Stomach (tissue), 9 donors: ENCODE data around the gene C1QC. TPM values are rescaled to one million over a fixed set of nuclear protein-coding genes. Genes with fewer than 3 reads are reported as not detected.

Experiments
- DNase-seq, 2 donors: peaks; one replicate each; pipeline versions ENCODE4 v3.0.0 to v3.0.0-alpha.2; 2013 to 2019
- H3K27ac ChIP-seq, 5 donors: fragments of 200-600 bp in 4 of 5; sonication (generic) in 4 of 5; one replicate each; pipeline ENCODE4 v1.5.1; 2013 to 2019; ENCODE audit warnings: mild to moderate bottlenecking in 1 of 5, moderate library complexity in 1 of 5
- H3K27me3 ChIP-seq, 3 donors: fragments of 200-600 bp; sonication (generic); one replicate each; pipeline ENCODE4 v1.5.1; 2017 to 2019; ENCODE audit warnings: mixed run types in 1 of 3
- H3K36me3 ChIP-seq, 4 donors: fragments of 200-600 bp; sonication (generic); 1 replicate in 3 of 4; 2 replicates in 1 of 4; pipeline ENCODE4 v1.5.1; 2016 to 2019
- H3K4me1 ChIP-seq, 4 donors: fragments of 200-600 bp; sonication (generic); one replicate each; pipeline ENCODE4 v1.5.1; 2016 to 2019
- H3K4me3 ChIP-seq, 4 donors: fragments of 200-600 bp; sonication (generic) in 3 of 4; one replicate each; pipeline ENCODE4 v1.5.1; 2016 to 2019; ENCODE audit warnings: mild to moderate bottlenecking in 1 of 4
- H3K9me3 ChIP-seq, 4 donors: fragments of 200-600 bp; sonication (generic); one replicate each; pipeline ENCODE4 v1.5.1; 2016 to 2019
- EP300 ChIP-seq: sonication (generic); formaldehyde crosslinking; IDR thresholded peaks from one replicate; pipeline ENCODE4 v1.6.1; 2017; ENCODE audit warnings: antibody characterized with exemption
- POLR2A ChIP-seq, 4 donors: fragments of 450-650 bp; IDR thresholded peaks; one replicate each; pipeline ENCODE4 v1.6.1; 2016; ENCODE audit warnings: antibody characterized with exemption in 4 of 4, control low read depth in 2 of 4, mild to moderate bottlenecking in 1 of 4, moderate library complexity in 1 of 4
- POLR2AphosphoS5 ChIP-seq, 3 donors: sonication (generic); formaldehyde crosslinking; IDR thresholded peaks; one replicate each; pipeline ENCODE4 v1.6.1; 2016; ENCODE audit warnings: antibody characterized with exemption in 3 of 3
- WGBS, 5 donors: extraction: QIAGEN DNeasy Blood & Tissue Kit in 3 of 5; methylation state at CpG; one replicate each; pipeline versions ENCODE4 v1.1.5 to v1.1.7; 2013 to 2018; 5-methylcytosine and 5-hydroxymethylcytosine counted together
- intact Hi-C: fragments of 100-400 bp; cut with DNase I; formaldehyde crosslinking; loops from one replicate; pipeline ENCODE4 v1.15.1; 2023; ENCODE audit warnings: low total_unique reads
- polyA plus RNA-seq, 3 donors: library from polyadenylated mRNA; stranded (reverse); fragments of 200-250 nt; gene quantifications; one replicate each; pipeline ENCODE4 v1.2.3, GENCODE V29; 2013
- total RNA-seq, 5 donors: library from RNA; depleted of rRNA; stranded (reverse); fragments of >200 nt; gene quantifications; one replicate each; pipeline versions ENCODE4 v1.1.0 to v1.2.3, GENCODE V29; 2014 to 2016
- TF ChIP-seq, protein P1 (sequence below), 7 experiments: fragments of 450-650 bp in 4 of 7; fragments of 200-600 bp in 3 of 7; sonication (generic) in 3 of 7; IDR thresholded peaks; one replicate each; pipeline ENCODE4 v1.5.1; 2016 to 2019; ENCODE audit warnings: antibody characterized with exemption in 7 of 7, control low read depth in 2 of 7, mild to moderate bottlenecking in 1 of 7
- donor health status: healthy with polysubstance abuse.
- donor health status: Bipolar disorder and iron deficiency.
- donor health status: healthy.

Gene C1QC
- total and polyA plus RNA-seq, 8 donors, result 27.8 to 181 (median 60.5) TPM

DNA sequence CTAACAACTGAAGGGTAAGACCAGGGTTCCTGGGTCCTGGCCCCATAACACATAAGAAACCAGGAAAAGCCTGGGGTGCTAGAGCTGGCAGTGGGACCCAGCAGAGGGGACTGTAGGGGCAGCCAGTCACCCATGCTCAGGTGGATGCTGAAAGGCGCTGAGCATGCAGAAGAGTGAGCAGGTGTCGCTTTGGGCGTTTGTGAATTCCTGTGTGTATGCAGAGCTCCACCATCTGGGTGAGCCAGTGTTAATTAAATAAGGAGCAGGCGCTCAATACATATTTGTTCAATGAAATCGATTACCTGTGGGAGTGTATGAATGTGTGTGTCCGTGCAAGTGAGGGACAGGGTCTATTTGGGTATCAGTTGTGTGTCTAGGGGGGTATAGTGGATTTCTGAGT lies 6.5 kb upstream of the C1QC start:
- peak overlapping the region in 2 of 5 donors; percentile 1 to 36 for H3K27ac ChIP-seq
- intact Hi-C loops, result no loop called here
- H3K36me3 ChIP-seq, result no peaks in the 10 kb centered on the region
- peaks cover 0 to 62% (median 0%) of the 10 kb centered on the region in 3 donors for H3K27me3 ChIP-seq
- H3K4me1 ChIP-seq, result peaks cover 0 to 4% (median 3%) of the 10 kb centered on the region in 4 donors
- H3K9me3 ChIP-seq, result no peaks in the 10 kb centered on the region
- 33 to 73% (median 47%) methylated on average over 6 of the region's 6 CpGs for WGBS, 5 donors
- H3K4me3 ChIP-seq, result peak overlapping the region in 3 of 4 donors; percentile 15 to 31 (median 24)
- TF ChIP-seq POLR2AphosphoS5 (IDR thresholded peaks at IDR 0.05), result no peak
- TF ChIP-seq POLR2A (IDR thresholded peaks at IDR 0.05), result no peak
- TF ChIP-seq, protein P1, sequence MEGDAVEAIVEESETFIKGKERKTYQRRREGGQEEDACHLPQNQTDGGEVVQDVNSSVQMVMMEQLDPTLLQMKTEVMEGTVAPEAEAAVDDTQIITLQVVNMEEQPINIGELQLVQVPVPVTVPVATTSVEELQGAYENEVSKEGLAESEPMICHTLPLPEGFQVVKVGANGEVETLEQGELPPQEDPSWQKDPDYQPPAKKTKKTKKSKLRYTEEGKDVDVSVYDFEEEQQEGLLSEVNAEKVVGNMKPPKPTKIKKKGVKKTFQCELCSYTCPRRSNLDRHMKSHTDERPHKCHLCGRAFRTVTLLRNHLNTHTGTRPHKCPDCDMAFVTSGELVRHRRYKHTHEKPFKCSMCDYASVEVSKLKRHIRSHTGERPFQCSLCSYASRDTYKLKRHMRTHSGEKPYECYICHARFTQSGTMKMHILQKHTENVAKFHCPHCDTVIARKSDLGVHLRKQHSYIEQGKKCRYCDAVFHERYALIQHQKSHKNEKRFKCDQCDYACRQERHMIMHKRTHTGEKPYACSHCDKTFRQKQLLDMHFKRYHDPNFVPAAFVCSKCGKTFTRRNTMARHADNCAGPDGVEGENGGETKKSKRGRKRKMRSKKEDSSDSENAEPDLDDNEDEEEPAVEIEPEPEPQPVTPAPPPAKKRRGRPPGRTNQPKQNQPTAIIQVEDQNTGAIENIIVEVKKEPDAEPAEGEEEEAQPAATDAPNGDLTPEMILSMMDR (IDR thresholded peaks at IDR 0.05), result no peak
- no peak for TF ChIP-seq EP300
- no peak for DNase-seq

GRCh38 chr1:22637907-22638445 lies 5.5 kb upstream of the C1QC start:
- peaks cover 0 to 10% (median 7%) of the 10 kb centered on the region in 4 donors for H3K4me1 ChIP-seq
- TF ChIP-seq, protein P1 (IDR thresholded peaks at IDR 0.05), result no peak
- TF ChIP-seq POLR2A (IDR thresholded peaks at IDR 0.05) (no peak), EP300 (no peak), POLR2AphosphoS5 (IDR thresholded peaks at IDR 0.05) (no peak)
- 59 to 67% (median 66%) methylated on average over 3 of the region's 3 CpGs for WGBS, 5 donors
- no peaks in the 10 kb centered on the region for H3K36me3 ChIP-seq
- H3K9me3 ChIP-seq, result no peaks in the 10 kb centered on the region
- no peak for DNase-seq
- H3K27ac ChIP-seq, result peak overlapping the region in 1 of 5 donors; percentile 50
- intact Hi-C loops, result no loop called here
- H3K27me3 ChIP-seq, result peaks cover 0 to 64% (median 0%) of the 10 kb centered on the region in 3 donors
- H3K4me3 ChIP-seq, result peak overlapping the region in 3 of 4 donors; percentile 15 to 31 (median 24)

DNA sequence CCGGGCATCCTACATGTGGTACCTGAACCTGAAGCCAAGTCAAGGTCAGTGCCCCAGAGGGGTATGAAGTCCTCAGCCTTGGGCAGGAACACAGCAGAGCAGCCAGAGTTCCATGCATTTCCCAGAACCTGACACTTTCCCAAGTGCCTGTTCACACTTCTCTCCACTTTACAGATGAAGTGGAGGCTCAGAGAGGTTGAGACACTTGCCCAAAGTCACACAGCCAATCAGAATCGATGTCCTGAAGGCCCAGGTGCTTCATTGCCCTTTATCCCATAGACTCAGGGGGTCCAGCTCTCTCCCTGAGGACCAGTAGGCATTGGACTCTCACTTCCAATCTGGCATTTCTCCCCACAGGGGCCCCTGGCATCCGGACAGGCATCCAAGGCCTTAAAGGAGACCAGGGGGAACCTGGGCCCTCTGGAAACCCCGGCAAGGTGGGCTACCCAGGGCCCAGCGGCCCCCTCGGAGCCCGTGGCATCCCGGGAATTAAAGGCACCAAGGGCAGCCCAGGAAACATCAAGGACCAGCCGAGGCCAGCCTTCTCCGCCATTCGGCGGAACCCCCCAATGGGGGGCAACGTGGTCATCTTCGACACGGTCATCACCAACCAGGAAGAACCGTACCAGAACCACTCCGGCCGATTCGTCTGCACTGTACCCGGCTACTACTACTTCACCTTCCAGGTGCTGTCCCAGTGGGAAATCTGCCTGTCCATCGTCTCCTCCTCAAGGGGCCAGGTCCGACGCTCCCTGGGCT lies 4.8 kb upstream of the C1QC start:
- peak overlapping the region in 3 of 4 donors; percentile 15 to 31 (median 22) for H3K4me3 ChIP-seq

DNA sequence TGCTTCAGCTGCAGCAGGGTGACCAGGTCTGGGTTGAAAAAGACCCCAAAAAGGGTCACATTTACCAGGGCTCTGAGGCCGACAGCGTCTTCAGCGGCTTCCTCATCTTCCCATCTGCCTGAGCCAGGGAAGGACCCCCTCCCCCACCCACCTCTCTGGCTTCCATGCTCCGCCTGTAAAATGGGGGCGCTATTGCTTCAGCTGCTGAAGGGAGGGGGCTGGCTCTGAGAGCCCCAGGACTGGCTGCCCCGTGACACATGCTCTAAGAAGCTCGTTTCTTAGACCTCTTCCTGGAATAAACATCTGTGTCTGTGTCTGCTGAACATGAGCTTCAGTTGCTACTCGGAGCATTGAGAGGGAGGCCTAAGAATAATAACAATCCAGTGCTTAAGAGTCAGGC lies 4.1 kb upstream of the C1QC start:
- Histone ChIP-seq H3K4me3 (peak overlapping the region in 2 of 4 donors; percentile 22 to 31), H3K36me3 (no peaks in the 10 kb centered on the region), H3K4me1 (peaks cover 0 to 10% (median 7%) of the 10 kb centered on the region in 4 donors), H3K9me3 (no peaks in the 10 kb centered on the region), H3K27ac (no peak overlapping the region), H3K27me3 (peaks cover 0 to 72% (median 0%) of the 10 kb centered on the region in 3 donors)
- 32 to 47% (median 44%) methylated on average over 8 of the region's 8 CpGs for WGBS, 5 donors
- intact Hi-C loops, result no loop called here
- TF ChIP-seq, protein P1 (IDR thresholded peaks at IDR 0.05), result no peak
- TF ChIP-seq POLR2AphosphoS5 (IDR thresholded peaks at IDR 0.05) (no peak), EP300 (no peak), POLR2A (IDR thresholded peaks at IDR 0.05) (no peak)
- peak in 1 of 2 donors; percentile 48 for DNase-seq

More for the DNA sequence above, 4.8 kb upstream of the C1QC start:
- Histone ChIP-seq H3K27ac (no peak overlapping the region), H3K27me3 (peaks cover 0 to 66% (median 0%) of the 10 kb centered on the region in 3 donors), H3K36me3 (no peaks in the 10 kb centered on the region), H3K9me3 (no peaks in the 10 kb centered on the region), H3K4me1 (peaks cover 0 to 10% (median 7%) of the 10 kb centered on the region in 4 donors)
- DNase-seq, result no peak
- TF ChIP-seq POLR2AphosphoS5 (IDR thresholded peaks at IDR 0.05) (no peak), EP300 (no peak), POLR2A (IDR thresholded peaks at IDR 0.05) (no peak)
- TF ChIP-seq, protein P1 (IDR thresholded peaks at IDR 0.05), result no peak
- intact Hi-C loops, result no loop called here
- 81 to 86% (median 84%) methylated on average over 17 to 23 of the region's 23 CpGs for whole genome bisulfite sequencing, 5 donors
